KMS-11 (cell line): ENCODE data around the gene EGFL7.

Experiments
- H2AFZ ChIP-seq: fragments of 200-600 bp; sonication (generic); 2 replicates; pipeline ENCODE4 v1.6.1; 2016; ENCODE audit warnings: antibody characterized with exemption, mixed run types, low read depth
- H3K27ac ChIP-seq: fragments of 200-600 bp; sonication (generic); 2 replicates; pipeline ENCODE4 v1.6.1; 2016; ENCODE audit warnings: mild to moderate bottlenecking, mixed run types
- H3K27me3 ChIP-seq: fragments of 200-600 bp; sonication (generic); 2 replicates; pipeline ENCODE4 v1.6.1; 2017; ENCODE audit warnings: mild to moderate bottlenecking, low read depth, mixed run types, moderate library complexity; ENCODE audit not compliant: insufficient read depth
- H3K36me3 ChIP-seq: fragments of 200-600 bp; sonication (generic); 2 replicates; pipeline ENCODE4 v1.6.1; 2017; ENCODE audit warnings: mild to moderate bottlenecking, mixed run types; ENCODE audit not compliant: insufficient read depth
- H3K4me1 ChIP-seq: fragments of 200-600 bp; sonication (generic); 2 replicates; pipeline ENCODE4 v1.6.1; 2016; ENCODE audit warnings: mild to moderate bottlenecking, low read depth, mixed run types; ENCODE audit not compliant: poor library complexity, severe bottlenecking
- H3K4me2 ChIP-seq: fragments of 200-600 bp; sonication (generic); 2 replicates; pipeline ENCODE4 v1.7.0; 2016; ENCODE audit warnings: mild to moderate bottlenecking, mixed run types
- H3K4me3 ChIP-seq: fragments of 200-600 bp; sonication (generic); IDR thresholded peaks from 2 replicates; pipeline ENCODE4 v1.6.1; 2017; ENCODE audit warnings: low read depth, low read length, mixed read lengths; ENCODE audit not compliant: insufficient read depth
- H3K79me2 ChIP-seq: fragments of 200-600 bp; sonication (generic); 2 replicates; pipeline ENCODE4 v1.6.1; 2016; ENCODE audit warnings: low read depth, mixed run types; ENCODE audit not compliant: insufficient read depth
- H3K9ac ChIP-seq: fragments of 200-600 bp; sonication (generic); 2 replicates; pipeline ENCODE4 v1.6.1; 2016; ENCODE audit warnings: mild to moderate bottlenecking, mixed run types
- H4K20me1 ChIP-seq: fragments of 200-600 bp; sonication (generic); 2 replicates; pipeline ENCODE4 v1.6.1; 2016; ENCODE audit warnings: mild to moderate bottlenecking, mixed run types; ENCODE audit not compliant: insufficient read depth
- CTCF ChIP-seq: fragments of 200-600 bp; sonication (generic); conservative IDR thresholded peaks from 2 replicates; pipeline ENCODE4 v1.6.1; 2017; ENCODE audit warnings: low read depth, mild to moderate bottlenecking, antibody characterized with exemption, low read length, moderate library complexity, mixed read lengths

EGFL7 gene

GRCh38 chr9:136664000-136664915 is 1.5 kb downstream of the EGFL7 start:
- Histone ChIP-seq H3K4me1 (peaks cover 5% of the 10 kb centered on the region), H3K4me2 (no peak overlapping the region), H4K20me1 (no peaks in the 10 kb centered on the region), H3K36me3 (no peaks in the 10 kb centered on the region), H2AFZ (no peak overlapping the region), H3K4me3 (no peak overlapping the region), H3K9ac (no peak overlapping the region), H3K79me2 (no peaks in the 10 kb centered on the region), H3K27me3 (peaks cover 85% of the 10 kb centered on the region), H3K27ac (no peak overlapping the region)
- no peak for TF ChIP-seq CTCF

GRCh38 chr9:136665111-136665703 is 2.5 kb downstream of the EGFL7 start:
- peaks cover 80% of the 10 kb centered on the region for H3K27me3 ChIP-seq

GRCh38 chr9:136665704-136666371 is 3.1 kb downstream of the EGFL7 start:
- H3K27ac ChIP-seq = no peak overlapping the region
- H4K20me1 ChIP-seq = no peaks in the 10 kb centered on the region
- no peak overlapping the region for H3K9ac ChIP-seq
- no peak overlapping the region for H3K4me3 ChIP-seq
- no peaks in the 10 kb centered on the region for H3K79me2 ChIP-seq
- no peak for TF ChIP-seq CTCF
- H3K27me3 ChIP-seq = peaks cover 80% of the 10 kb centered on the region
- H2AFZ ChIP-seq = no peak overlapping the region
- no peak overlapping the region for H3K4me2 ChIP-seq
- no peaks in the 10 kb centered on the region for H3K36me3 ChIP-seq
- H3K4me1 ChIP-seq = peaks cover 5% of the 10 kb centered on the region

More at GRCh38 chr9:136665111-136665703, 2.5 kb downstream of the EGFL7 start:
- H3K36me3 ChIP-seq = no peaks in the 10 kb centered on the region
- TF ChIP-seq CTCF = no peak
- H3K9ac ChIP-seq = no peak overlapping the region
- H4K20me1 ChIP-seq = no peaks in the 10 kb centered on the region
- no peaks in the 10 kb centered on the region for H3K79me2 ChIP-seq
- no peak overlapping the region; the same call in 1 of the 2 replicates for H2AFZ ChIP-seq
- H3K4me1 ChIP-seq = peaks cover 5% of the 10 kb centered on the region
- H3K4me3 ChIP-seq = no peak overlapping the region
- H3K4me2 ChIP-seq = no peak overlapping the region; the same call in 1 of the 2 replicates
- H3K27ac ChIP-seq = no peak overlapping the region

- H3K27me3 ChIP-seq = peaks cover 73% of the 10 kb centered on the region
- H3K4me3 ChIP-seq = no peak overlapping the region
- H3K4me1 ChIP-seq = peaks cover 5% of the 10 kb centered on the region
- H4K20me1 ChIP-seq = no peaks in the 10 kb centered on the region
- H3K9ac ChIP-seq = no peak overlapping the region
- H3K79me2 ChIP-seq = no peaks in the 10 kb centered on the region
- H3K36me3 ChIP-seq = no peaks in the 10 kb centered on the region
- 0 out of 2 replicates have a peak overlapping the region, but pooled peaks have one; percentile 3 for H3K4me2 ChIP-seq
- TF ChIP-seq CTCF = no peak
- no peak overlapping the region for H3K27ac ChIP-seq
- H2AFZ ChIP-seq = no peak overlapping the region
These were observed 3.9 kb downstream of the EGFL7 start for GRCh38 chr9:136666372-136667213.
